Measurements from ENCODE around the gene NMB. TPM values are rescaled to one million over a fixed set of nuclear protein-coding genes. Genes with fewer than 3 reads are reported as not detected.

Gene NMB
- total RNA-seq, 3 donors from 2014 or later, result 13.8 to 26.9 (median 15.7) TPM

GRCh38 chr15:84685304-84685703, 27.3 kb upstream of the NMB start:
- H3K36me3 ChIP-seq, result no peaks in the 10 kb centered on the region
- no peak overlapping the region for H3K27ac ChIP-seq
- H3K9me3 ChIP-seq, result no peaks in the 10 kb centered on the region
- no peaks in the 10 kb centered on the region for H3K27me3 ChIP-seq
- intact Hi-C loops (cut with DNase I; ENCODE audit: low total_unique reads), result no loop called here
- no peak for DNase-seq (ENCODE audit: low spot score in 2 of 2)
- H3K4me3 ChIP-seq, result no peak overlapping the region
- no peak for TF ChIP-seq POLR2A (IDR thresholded peaks at IDR 0.05)
- TF ChIP-seq POLR2AphosphoS5 (IDR thresholded peaks at IDR 0.05), result peak in 1 of 3 donors; percentile 18
- H3K4me1 ChIP-seq, result no peaks in the 10 kb centered on the region

- DNase-seq (ENCODE audit: low spot score in 2 of 2), result no peak
Measured at GRCh38 chr15:84684092-84684491, 26.1 kb upstream of the NMB start.

GRCh38 chr15:84681831-84682230, 23.8 kb upstream of the NMB start:
- intact Hi-C loops (cut with DNase I; ENCODE audit: low total_unique reads), result no loop called here

More at GRCh38 chr15:84684092-84684491, 26.1 kb upstream of the NMB start:
- intact Hi-C loops (cut with DNase I; ENCODE audit: low total_unique reads), result no loop called here
- no peak overlapping the region for H3K27ac ChIP-seq
- H3K9me3 ChIP-seq, result no peaks in the 10 kb centered on the region
- H3K36me3 ChIP-seq, result no peaks in the 10 kb centered on the region
- H3K27me3 ChIP-seq, result no peaks in the 10 kb centered on the region
- H3K4me3 ChIP-seq, result no peak overlapping the region
- TF ChIP-seq POLR2AphosphoS5 (IDR thresholded peaks at IDR 0.05), result no peak
- TF ChIP-seq CTCF (IDR thresholded peaks at IDR 0.05), result no peak
- H3K4me1 ChIP-seq, result no peaks in the 10 kb centered on the region

GRCh38 chr15:84671211-84671610, 13.2 kb upstream of the NMB start:
- TF ChIP-seq POLR2AphosphoS5 (IDR thresholded peaks at IDR 0.05), result no peak
- Histone ChIP-seq H3K36me3 (peaks cover 5% of the 10 kb centered on the region), H3K27ac (peak overlapping the region; percentile 50 to 82), H3K9me3 (no peaks in the 10 kb centered on the region), H3K4me3 (peak overlapping the region in 2 of 3 donors; percentile 31 to 47), H3K27me3 (no peaks in the 10 kb centered on the region), H3K4me1 (peaks cover 0 to 7% of the 10 kb centered on the region in 2 donors)
- no peak for DNase-seq (ENCODE audit: low spot score in 2 of 2)
- intact Hi-C loops (cut with DNase I; ENCODE audit: low total_unique reads), result no loop called here

More at GRCh38 chr15:84681831-84682230, 23.8 kb upstream of the NMB start:
- no peak for DNase-seq (ENCODE audit: low spot score in 2 of 2)
- Histone ChIP-seq H3K27ac (no peak overlapping the region), H3K9me3 (no peaks in the 10 kb centered on the region), H3K27me3 (no peaks in the 10 kb centered on the region), H3K4me1 (no peaks in the 10 kb centered on the region), H3K4me3 (no peak overlapping the region), H3K36me3 (no peaks in the 10 kb centered on the region)
- TF ChIP-seq POLR2A (IDR thresholded peaks at IDR 0.05) (no peak), POLR2AphosphoS5 (IDR thresholded peaks at IDR 0.05) (no peak), CTCF (IDR thresholded peaks at IDR 0.05) (no peak)

- H3K36me3 ChIP-seq, result no peaks in the 10 kb centered on the region
- H3K27me3 ChIP-seq, result no peaks in the 10 kb centered on the region
- H3K4me3 ChIP-seq, result no peak overlapping the region
- no peak for DNase-seq (ENCODE audit: low spot score in 2 of 2)
- peaks cover 0 to 7% of the 10 kb centered on the region in 2 donors for H3K4me1 ChIP-seq
- intact Hi-C loops (cut with DNase I; ENCODE audit: low total_unique reads), result no loop called here
- H3K9me3 ChIP-seq, result no peaks in the 10 kb centered on the region
- H3K27ac ChIP-seq, result no peak overlapping the region
- TF ChIP-seq POLR2A (IDR thresholded peaks at IDR 0.05), result no peak
Measured at GRCh38 chr15:84669726-84670125, 11.7 kb upstream of the NMB start.

GRCh38 chr15:84668221-84668982, 10.4 kb upstream of the NMB start:
- no peak overlapping the region for H3K4me3 ChIP-seq
- peaks cover 0 to 7% of the 10 kb centered on the region in 2 donors for H3K4me1 ChIP-seq
- no peak for TF ChIP-seq POLR2A (IDR thresholded peaks at IDR 0.05)
- no peak for TF ChIP-seq POLR2AphosphoS5 (IDR thresholded peaks at IDR 0.05)
- TF ChIP-seq CTCF (IDR thresholded peaks at IDR 0.05), result no peak
- DNase-seq (ENCODE audit: low spot score in 2 of 2), result no peak
- no peaks in the 10 kb centered on the region for H3K27me3 ChIP-seq
- H3K9me3 ChIP-seq, result no peaks in the 10 kb centered on the region
- intact Hi-C loops (cut with DNase I; ENCODE audit: low total_unique reads), result no loop called here
- no peaks in the 10 kb centered on the region for H3K36me3 ChIP-seq
- no peak overlapping the region for H3K27ac ChIP-seq

All from breast epithelium (tissue), 4 donors.